OCI-LY7 (cell line): Measurements from ENCODE around the gene KCNH6. TPM values are rescaled to one million over a fixed set of nuclear protein-coding genes. Genes with fewer than 3 reads are reported as not detected.

Experiments
- BruUV-seq: library from RNA; stranded (reverse); fragments of 400-500 nt; replicated peaks from 2 replicates; lab custom pipeline; 2021; lab: Mats Ljungman, UMichigan
- CTCF ChIA-PET: fragments of 300-600 bp; sonication (Branson Sonifier 250); formaldehyde crosslinking; loops from one replicate; lab custom pipeline; 2022; ENCODE audit warnings: antibody characterized with exemption; ENCODE audit not compliant: unreplicated experiment; lab: Charles Lee
- POLR2A ChIA-PET: fragments of 300-600 bp; sonication (Branson Sonifier 250); formaldehyde crosslinking; loops from one replicate; lab custom pipeline; 2022; ENCODE audit warnings: antibody characterized with exemption; lab: Charles Lee
- DNase-seq: peaks from one replicate; pipeline ENCODE4 v3.0.0-alpha.2; 2015; ENCODE audit warnings: low spot score
- H2AFZ ChIP-seq: fragments of 200-600 bp; sonication (generic), shearing (Covaris generic); 2 replicates; pipeline ENCODE4 v1.6.1; 2014; ENCODE audit warnings: mild to moderate bottlenecking, antibody characterized with exemption, low read length, moderate library complexity
- H3K27ac ChIP-seq: fragments of 200-600 bp; sonication (generic); 2 replicates; pipeline ENCODE4 v1.5.1; 2014; ENCODE audit warnings: mixed run types, low read depth, mild to moderate bottlenecking, moderate library complexity, low read length, inconsistent platforms; ENCODE audit not compliant: poor library complexity, severe bottlenecking
- H3K36me3 ChIP-seq: fragments of 200-600 bp; sonication (generic); 2 replicates; pipeline ENCODE4 v1.6.1; 2014; ENCODE audit warnings: mild to moderate bottlenecking, antibody characterized with exemption, low read length, moderate library complexity, mixed read lengths; ENCODE audit not compliant: insufficient read depth
- H3K4me1 ChIP-seq: fragments of 200-600 bp; sonication (generic); 2 replicates; pipeline ENCODE4 v1.5.1; 2014; ENCODE audit warnings: mild to moderate bottlenecking, low read length; ENCODE audit not compliant: insufficient read depth, poor library complexity, severe bottlenecking
- H3K4me2 ChIP-seq: fragments of 200-600 bp; sonication (generic); 2 replicates; pipeline ENCODE4 v1.6.1; 2014; ENCODE audit warnings: mild to moderate bottlenecking, low read length
- H3K4me3 ChIP-seq: fragments of 200-600 bp; sonication (generic); 2 replicates; pipeline ENCODE4 v1.5.1; 2014; ENCODE audit warnings: mild to moderate bottlenecking, low read depth, low read length; ENCODE audit not compliant: poor library complexity, severe bottlenecking
- H3K79me2 ChIP-seq: fragments of 200-600 bp; sonication (generic); 2 replicates; pipeline ENCODE4 v1.6.1; 2016; ENCODE audit warnings: low read depth, mild to moderate bottlenecking, low read length, moderate library complexity, mixed read lengths; ENCODE audit not compliant: insufficient read depth
- H3K9me2 ChIP-seq: fragments of 200-600 bp; sonication (generic); 2 replicates; pipeline ENCODE4 v1.6.1; 2016; ENCODE audit warnings: mild to moderate bottlenecking, low read length, mixed read lengths; ENCODE audit not compliant: insufficient read depth
- H3K9me3 ChIP-seq: fragments of 200-600 bp; sonication (generic); 2 replicates; pipeline ENCODE4 v1.6.1; 2014; ENCODE audit warnings: mild to moderate bottlenecking, mixed run types, low read length, mixed read lengths
- H4K20me1 ChIP-seq: fragments of 200-600 bp; sonication (generic); 2 replicates; pipeline ENCODE4 v1.6.1; 2014; ENCODE audit warnings: mild to moderate bottlenecking, antibody characterized with exemption, low read length, moderate library complexity, mixed read lengths; ENCODE audit not compliant: insufficient read depth
- EZH2phosphoT487 ChIP-seq: fragments of 200-600 bp; sonication (generic); IDR thresholded peaks from 2 replicates; pipeline ENCODE4 v1.6.1; 2018; ENCODE audit warnings: low read depth, borderline replicate concordance, mild to moderate bottlenecking, mixed run types, antibody characterized with exemption, low read length, moderate library complexity, mixed read lengths
- intact Hi-C: fragments of 100-400 bp; cut with micrococcal nuclease; formaldehyde crosslinking; loops from one replicate; pipeline ENCODE4 v1.10.0; 2022; ENCODE audit not compliant: unreplicated experiment
- total RNA-seq, 2 experiments: library from RNA; depleted of rRNA in 1 of 2; stranded (reverse); fragments of >200 nt in 1 of 2; shearing (Covaris generic) in 1 of 2; gene quantifications; 2 replicates each; pipeline ENCODE4 v1.2.3, GENCODE V29; 2014 to 2022
- TF ChIP-seq, protein P1 (sequence below): fragments of 200-600 bp; sonication (generic); conservative IDR thresholded peaks from 2 replicates; pipeline ENCODE4 v1.5.1; 2014; ENCODE audit warnings: mild to moderate bottlenecking, antibody characterized with exemption, low read length, moderate library complexity, mixed read lengths

Gene KCNH6
- total RNA-seq, 2 experiments from 2014 or later, result not detected

DNA sequence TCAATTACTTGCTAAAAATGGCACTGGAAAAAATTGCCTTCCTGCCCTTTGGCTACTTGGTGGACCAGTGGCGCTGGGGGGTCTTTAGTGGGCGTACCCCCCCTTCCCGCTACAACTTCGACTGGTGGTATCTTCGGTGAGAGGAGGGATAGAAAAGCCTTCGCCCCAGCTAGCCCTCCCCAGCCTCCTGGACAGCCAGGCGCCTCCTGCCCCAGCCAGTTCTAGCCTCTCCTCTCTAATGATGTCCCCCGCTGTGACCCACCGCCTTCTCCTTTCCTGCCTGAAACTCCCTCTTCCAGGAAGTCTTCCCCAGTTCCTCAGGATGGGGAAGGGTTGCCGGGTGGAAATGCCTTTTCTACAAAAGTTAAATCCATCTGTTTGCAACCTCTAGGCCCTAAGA is 40.1 kb upstream of the KCNH6 start:
- Histone ChIP-seq H3K36me3 (no peaks in the 10 kb centered on the region), H2AFZ (no peak overlapping the region), H3K4me1 (peaks cover 16% of the 10 kb centered on the region), H3K9me2 (no peaks in the 10 kb centered on the region), H3K27ac (no peak overlapping the region), H4K20me1 (no peaks in the 10 kb centered on the region), H3K9me3 (no peaks in the 10 kb centered on the region), H3K79me2 (no peaks in the 10 kb centered on the region), H3K4me2 (no peak overlapping the region), H3K4me3 (no peak overlapping the region)
- BruUV-seq, result no TSS peak
- TF ChIP-seq EZH2phosphoT487, result no peak
- TF ChIP-seq, protein P1, sequence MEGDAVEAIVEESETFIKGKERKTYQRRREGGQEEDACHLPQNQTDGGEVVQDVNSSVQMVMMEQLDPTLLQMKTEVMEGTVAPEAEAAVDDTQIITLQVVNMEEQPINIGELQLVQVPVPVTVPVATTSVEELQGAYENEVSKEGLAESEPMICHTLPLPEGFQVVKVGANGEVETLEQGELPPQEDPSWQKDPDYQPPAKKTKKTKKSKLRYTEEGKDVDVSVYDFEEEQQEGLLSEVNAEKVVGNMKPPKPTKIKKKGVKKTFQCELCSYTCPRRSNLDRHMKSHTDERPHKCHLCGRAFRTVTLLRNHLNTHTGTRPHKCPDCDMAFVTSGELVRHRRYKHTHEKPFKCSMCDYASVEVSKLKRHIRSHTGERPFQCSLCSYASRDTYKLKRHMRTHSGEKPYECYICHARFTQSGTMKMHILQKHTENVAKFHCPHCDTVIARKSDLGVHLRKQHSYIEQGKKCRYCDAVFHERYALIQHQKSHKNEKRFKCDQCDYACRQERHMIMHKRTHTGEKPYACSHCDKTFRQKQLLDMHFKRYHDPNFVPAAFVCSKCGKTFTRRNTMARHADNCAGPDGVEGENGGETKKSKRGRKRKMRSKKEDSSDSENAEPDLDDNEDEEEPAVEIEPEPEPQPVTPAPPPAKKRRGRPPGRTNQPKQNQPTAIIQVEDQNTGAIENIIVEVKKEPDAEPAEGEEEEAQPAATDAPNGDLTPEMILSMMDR, result no peak
- ChIA-PET POLR2A (no interaction called here), CTCF (no interaction called here)
- intact Hi-C loops, result no loop called here
- DNase-seq, result no peak

DNA sequence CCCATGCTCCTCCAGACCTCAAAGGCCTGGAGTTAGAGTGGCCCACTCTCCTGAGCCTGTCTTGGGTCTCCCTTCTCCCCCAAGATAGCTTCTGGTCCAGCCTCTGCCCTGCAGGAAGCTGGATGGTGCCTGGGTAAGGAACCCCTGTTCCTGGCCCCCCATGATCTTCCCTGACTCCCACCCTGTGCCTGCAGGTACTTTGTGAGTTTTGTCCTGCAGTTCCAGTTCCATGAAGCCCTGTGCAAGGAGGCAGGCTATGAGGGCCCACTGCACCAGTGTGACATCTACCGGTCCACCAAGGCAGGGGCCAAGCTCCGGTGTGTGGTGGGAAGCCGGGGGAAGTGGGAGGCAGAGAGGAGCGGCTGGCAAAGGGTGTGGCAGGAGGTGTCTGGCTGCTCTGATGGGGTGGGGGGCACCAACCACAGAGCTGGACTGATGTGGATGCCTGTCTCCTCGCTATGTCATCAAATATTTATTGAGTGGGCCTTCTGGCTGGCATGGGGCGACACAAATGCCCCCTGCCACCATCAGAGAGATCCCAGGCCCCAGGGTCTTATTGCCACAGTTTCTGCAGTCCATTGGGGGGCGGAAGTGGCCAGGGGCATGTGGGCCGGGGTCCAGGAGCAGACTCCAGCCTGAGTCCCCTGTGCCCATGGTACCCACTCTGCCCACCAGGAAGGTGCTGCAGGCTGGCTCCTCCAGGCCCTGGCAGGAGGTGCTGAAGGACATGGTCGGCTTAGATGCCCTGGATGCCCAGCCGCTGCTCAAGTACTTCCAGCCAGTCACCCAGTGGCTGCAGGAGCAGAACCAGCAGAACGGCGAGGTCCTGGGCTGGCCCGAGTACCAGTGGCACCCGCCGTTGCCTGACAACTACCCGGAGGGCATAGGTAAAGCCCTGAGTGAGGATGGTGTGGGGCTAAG is 39.2 kb upstream of the KCNH6 start:
- POLR2A ChIA-PET, result no interaction called here

More for the DNA sequence above, 39.2 kb upstream of the KCNH6 start:
- Histone ChIP-seq H3K9me2 (no peaks in the 10 kb centered on the region), H4K20me1 (no peaks in the 10 kb centered on the region), H3K4me2 (no peak overlapping the region), H3K4me1 (peaks cover 16% of the 10 kb centered on the region), H3K4me3 (no peak overlapping the region), H3K79me2 (no peaks in the 10 kb centered on the region), H2AFZ (no peak overlapping the region), H3K9me3 (no peaks in the 10 kb centered on the region), H3K36me3 (no peaks in the 10 kb centered on the region), H3K27ac (no peak overlapping the region)
- CTCF ChIA-PET, result no interaction called here
- BruUV-seq, result no TSS peak
- TF ChIP-seq, protein P1, result no peak
- TF ChIP-seq EZH2phosphoT487, result no peak
- intact Hi-C loops, result no loop called here
- DNase-seq, result no peak
